WTC11 (cell line): ENCODE data around the gene PDE6G. TPM values are rescaled to one million over a fixed set of nuclear protein-coding genes. Genes with fewer than 3 reads are reported as not detected.

Experiments
- ATAC-seq: fragments of 200-7000 bp; cut with Tn5 transposase; 2 replicates; pipeline ENCODE4 v1.10.0; 2021; ENCODE audit warnings: mild to moderate bottlenecking, moderate library complexity
- CTCF ChIA-PET: fragments of 300-600 bp; sonication (Branson Sonifier 250); formaldehyde crosslinking; loops from one replicate; lab custom pipeline; 2021; ENCODE audit warnings: antibody characterized with exemption; lab: Charles Lee
- POLR2A ChIA-PET: fragments of 350-600 bp; sonication (Branson Sonifier 250); formaldehyde crosslinking; loops from one replicate; lab custom pipeline; 2021; ENCODE audit warnings: antibody characterized with exemption; lab: Charles Lee
- DNase-seq: peaks from one replicate; pipeline ENCODE4 v3.0.0; 2021; ENCODE audit warnings: low spot score
- H3K27ac Mint-ChIP-seq: 2 replicates; pipeline ENCODE4 v1.8.0; 2021; ENCODE audit warnings: mixed read lengths
- H3K27me3 Mint-ChIP-seq: 2 replicates; pipeline ENCODE4 v1.8.0; 2021; ENCODE audit warnings: low read depth, mild to moderate bottlenecking, moderate library complexity, mixed read lengths
- H3K36me3 Mint-ChIP-seq: 2 replicates; pipeline ENCODE4 v1.8.0; 2021; ENCODE audit warnings: mixed read lengths
- H3K4me1 Mint-ChIP-seq: 2 replicates; pipeline ENCODE4 v1.8.0; 2022; ENCODE audit warnings: mixed read lengths
- H3K4me3 Mint-ChIP-seq: 2 replicates; pipeline ENCODE4 v1.8.0; 2021; ENCODE audit warnings: mild to moderate bottlenecking, moderate library complexity, mixed read lengths
- H3K9me3 Mint-ChIP-seq: 2 replicates; pipeline ENCODE4 v1.8.0; 2021; ENCODE audit warnings: mixed read lengths
- ARID4B ChIP-seq: sonication (generic); formaldehyde crosslinking; IDR thresholded peaks from 2 replicates; pipeline ENCODE4 v1.8.0; 2023; ENCODE audit warnings: missing genetic modification reagents, mild to moderate bottlenecking, borderline replicate concordance
- CREM ChIP-seq: sonication (generic); formaldehyde crosslinking; IDR thresholded peaks from 2 replicates; pipeline ENCODE4 v1.8.1; 2022; ENCODE audit warnings: mild to moderate bottlenecking, missing genetic modification reagents, moderate library complexity
- NFYB ChIP-seq: sonication (generic); formaldehyde crosslinking; conservative IDR thresholded peaks from 2 replicates; pipeline ENCODE4 v1.8.0; 2022; ENCODE audit warnings: low read depth, missing genetic modification reagents
- NR2C2 ChIP-seq: sonication (generic); formaldehyde crosslinking; IDR thresholded peaks from 2 replicates; pipeline ENCODE4 v1.8.0; 2022; ENCODE audit warnings: mild to moderate bottlenecking, missing genetic modification reagents
- SMAD4 ChIP-seq: sonication (generic); formaldehyde crosslinking; IDR thresholded peaks from 2 replicates; pipeline ENCODE4 v1.8.0; 2022; ENCODE audit warnings: mild to moderate bottlenecking, missing genetic modification reagents
- SP1 ChIP-seq: sonication (generic); formaldehyde crosslinking; conservative IDR thresholded peaks from 2 replicates; pipeline ENCODE4 v1.8.1; 2022; ENCODE audit warnings: missing genetic modification reagents
- TEAD4 ChIP-seq: sonication (generic); formaldehyde crosslinking; IDR thresholded peaks from 2 replicates; pipeline ENCODE4 v1.8.0; 2022; ENCODE audit warnings: mild to moderate bottlenecking, missing genetic modification reagents
- ZNF416 ChIP-seq: fragments of 250-450 bp; sonication (Bioruptor Pico); IDR thresholded peaks from 2 replicates; pipeline ENCODE4 v1.9.0; 2021; ENCODE audit warnings: mild to moderate bottlenecking, inconsistent platforms
- ZNF671 ChIP-seq: fragments of 250-450 bp; sonication (Bioruptor Pico); IDR thresholded peaks from 2 replicates; pipeline ENCODE4 v1.8.0; 2021; ENCODE audit warnings: mild to moderate bottlenecking
- total RNA-seq: library from RNA; stranded (reverse); gene quantifications from 3 replicates; pipeline ENCODE4 v1.2.3, GENCODE V29; 2021
- TF ChIP-seq, protein P1 (sequence below): sonication (generic); formaldehyde crosslinking; IDR thresholded peaks from 2 replicates; pipeline ENCODE4 v1.8.0; 2022; ENCODE audit warnings: missing genetic modification reagents
- TF ChIP-seq, protein P2 (sequence below): sonication (generic); formaldehyde crosslinking; conservative IDR thresholded peaks from 2 replicates; pipeline ENCODE4 v1.8.1; 2023; ENCODE audit warnings: mild to moderate bottlenecking, low read depth, missing genetic modification reagents, moderate library complexity
- TF ChIP-seq, protein P3 (sequence below): sonication (generic); formaldehyde crosslinking; IDR thresholded peaks from 2 replicates; pipeline ENCODE4 v1.8.1; 2023; ENCODE audit warnings: mild to moderate bottlenecking, moderate library complexity, missing genetic modification reagents
- TF ChIP-seq, protein P4 (sequence below): sonication (generic); formaldehyde crosslinking; IDR thresholded peaks from 2 replicates; pipeline ENCODE4 v1.8.0; 2022; ENCODE audit warnings: mild to moderate bottlenecking, missing genetic modification reagents
- TF ChIP-seq, protein P5 (sequence below): sonication (generic); formaldehyde crosslinking; IDR thresholded peaks from 2 replicates; pipeline ENCODE4 v1.8.0; 2022; ENCODE audit warnings: mild to moderate bottlenecking, missing genetic modification reagents
- TF ChIP-seq, protein P6 (sequence below): sonication (generic); formaldehyde crosslinking; IDR thresholded peaks from 2 replicates; pipeline ENCODE4 v1.8.1; 2022; ENCODE audit warnings: low read depth, missing genetic modification reagents, borderline replicate concordance

PDE6G gene
- total RNA-seq, 1 experiment from 2014 or later = 4.4 TPM

DNA sequence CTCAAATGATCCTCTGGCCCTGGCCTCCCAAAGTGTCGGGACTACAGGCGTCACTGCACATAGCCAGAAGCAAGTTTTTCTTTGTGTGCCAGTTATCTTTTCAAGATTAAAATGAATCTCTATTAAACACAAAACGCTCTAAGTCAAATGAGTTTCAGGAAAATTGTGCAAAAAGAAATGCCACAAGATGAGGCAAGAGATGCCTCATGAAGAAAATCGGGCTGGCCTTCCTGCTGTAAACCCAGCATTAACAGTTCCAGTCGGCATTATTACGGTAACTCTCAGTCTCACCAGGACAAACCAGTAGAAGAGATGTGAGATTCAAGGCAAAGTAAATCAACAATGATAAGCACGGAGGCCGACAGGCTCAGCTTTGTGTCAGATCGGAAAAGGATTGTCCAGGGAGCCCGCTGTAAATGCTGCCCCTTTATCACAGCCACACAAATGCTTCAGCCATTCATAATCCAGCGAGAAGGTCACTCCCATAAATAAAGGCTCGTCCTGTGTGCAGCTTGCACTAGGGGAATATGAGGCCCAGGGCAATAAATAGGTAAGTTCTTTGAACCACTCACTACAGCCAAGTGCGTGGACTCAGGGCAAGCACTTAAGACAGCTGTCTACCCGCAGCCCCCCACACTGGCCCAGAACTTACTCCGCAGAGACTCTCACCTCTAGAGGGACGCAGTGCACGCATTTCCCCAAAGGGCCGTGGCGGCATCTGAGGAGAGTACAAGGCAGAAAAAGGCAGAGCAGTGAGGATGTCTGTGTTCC is 46.6 kb downstream of the PDE6G start:
- peak; percentile 15 for DNase-seq
- Mint-ChIP-seq H3K9me3 (no peaks in the 10 kb centered on the region), H3K4me3 (no peak overlapping the region), H3K4me1 (no peaks in the 10 kb centered on the region), H3K27ac (no peak overlapping the region), H3K36me3 (peaks cover 64% of the 10 kb centered on the region), H3K27me3 (no peaks in the 10 kb centered on the region)
- 0 out of 2 replicates have a peak, but pooled peaks have one; percentile 30 for ATAC-seq
- POLR2A ChIA-PET = no interaction called here
- CTCF ChIA-PET = no interaction called here
- TF ChIP-seq, protein P1, sequence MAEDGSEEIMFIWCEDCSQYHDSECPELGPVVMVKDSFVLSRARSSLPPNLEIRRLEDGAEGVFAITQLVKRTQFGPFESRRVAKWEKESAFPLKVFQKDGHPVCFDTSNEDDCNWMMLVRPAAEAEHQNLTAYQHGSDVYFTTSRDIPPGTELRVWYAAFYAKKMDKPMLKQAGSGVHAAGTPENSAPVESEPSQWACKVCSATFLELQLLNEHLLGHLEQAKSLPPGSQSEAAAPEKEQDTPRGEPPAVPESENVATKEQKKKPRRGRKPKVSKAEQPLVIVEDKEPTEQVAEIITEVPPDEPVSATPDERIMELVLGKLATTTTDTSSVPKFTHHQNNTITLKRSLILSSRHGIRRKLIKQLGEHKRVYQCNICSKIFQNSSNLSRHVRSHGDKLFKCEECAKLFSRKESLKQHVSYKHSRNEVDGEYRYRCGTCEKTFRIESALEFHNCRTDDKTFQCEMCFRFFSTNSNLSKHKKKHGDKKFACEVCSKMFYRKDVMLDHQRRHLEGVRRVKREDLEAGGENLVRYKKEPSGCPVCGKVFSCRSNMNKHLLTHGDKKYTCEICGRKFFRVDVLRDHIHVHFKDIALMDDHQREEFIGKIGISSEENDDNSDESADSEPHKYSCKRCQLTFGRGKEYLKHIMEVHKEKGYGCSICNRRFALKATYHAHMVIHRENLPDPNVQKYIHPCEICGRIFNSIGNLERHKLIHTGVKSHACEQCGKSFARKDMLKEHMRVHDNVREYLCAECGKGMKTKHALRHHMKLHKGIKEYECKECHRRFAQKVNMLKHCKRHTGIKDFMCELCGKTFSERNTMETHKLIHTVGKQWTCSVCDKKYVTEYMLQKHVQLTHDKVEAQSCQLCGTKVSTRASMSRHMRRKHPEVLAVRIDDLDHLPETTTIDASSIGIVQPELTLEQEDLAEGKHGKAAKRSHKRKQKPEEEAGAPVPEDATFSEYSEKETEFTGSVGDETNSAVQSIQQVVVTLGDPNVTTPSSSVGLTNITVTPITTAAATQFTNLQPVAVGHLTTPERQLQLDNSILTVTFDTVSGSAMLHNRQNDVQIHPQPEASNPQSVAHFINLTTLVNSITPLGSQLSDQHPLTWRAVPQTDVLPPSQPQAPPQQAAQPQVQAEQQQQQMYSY (CRISPR knock-in tag) = no peak
- TF ChIP-seq NFYB (CRISPR knock-in tag) (no peak), CREM (CRISPR knock-in tag) (no peak), TEAD4 (CRISPR knock-in tag) (no peak)
- TF ChIP-seq, protein P2, sequence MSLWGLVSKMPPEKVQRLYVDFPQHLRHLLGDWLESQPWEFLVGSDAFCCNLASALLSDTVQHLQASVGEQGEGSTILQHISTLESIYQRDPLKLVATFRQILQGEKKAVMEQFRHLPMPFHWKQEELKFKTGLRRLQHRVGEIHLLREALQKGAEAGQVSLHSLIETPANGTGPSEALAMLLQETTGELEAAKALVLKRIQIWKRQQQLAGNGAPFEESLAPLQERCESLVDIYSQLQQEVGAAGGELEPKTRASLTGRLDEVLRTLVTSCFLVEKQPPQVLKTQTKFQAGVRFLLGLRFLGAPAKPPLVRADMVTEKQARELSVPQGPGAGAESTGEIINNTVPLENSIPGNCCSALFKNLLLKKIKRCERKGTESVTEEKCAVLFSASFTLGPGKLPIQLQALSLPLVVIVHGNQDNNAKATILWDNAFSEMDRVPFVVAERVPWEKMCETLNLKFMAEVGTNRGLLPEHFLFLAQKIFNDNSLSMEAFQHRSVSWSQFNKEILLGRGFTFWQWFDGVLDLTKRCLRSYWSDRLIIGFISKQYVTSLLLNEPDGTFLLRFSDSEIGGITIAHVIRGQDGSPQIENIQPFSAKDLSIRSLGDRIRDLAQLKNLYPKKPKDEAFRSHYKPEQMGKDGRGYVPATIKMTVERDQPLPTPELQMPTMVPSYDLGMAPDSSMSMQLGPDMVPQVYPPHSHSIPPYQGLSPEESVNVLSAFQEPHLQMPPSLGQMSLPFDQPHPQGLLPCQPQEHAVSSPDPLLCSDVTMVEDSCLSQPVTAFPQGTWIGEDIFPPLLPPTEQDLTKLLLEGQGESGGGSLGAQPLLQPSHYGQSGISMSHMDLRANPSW (CRISPR knock-in tag) = no peak

DNA sequence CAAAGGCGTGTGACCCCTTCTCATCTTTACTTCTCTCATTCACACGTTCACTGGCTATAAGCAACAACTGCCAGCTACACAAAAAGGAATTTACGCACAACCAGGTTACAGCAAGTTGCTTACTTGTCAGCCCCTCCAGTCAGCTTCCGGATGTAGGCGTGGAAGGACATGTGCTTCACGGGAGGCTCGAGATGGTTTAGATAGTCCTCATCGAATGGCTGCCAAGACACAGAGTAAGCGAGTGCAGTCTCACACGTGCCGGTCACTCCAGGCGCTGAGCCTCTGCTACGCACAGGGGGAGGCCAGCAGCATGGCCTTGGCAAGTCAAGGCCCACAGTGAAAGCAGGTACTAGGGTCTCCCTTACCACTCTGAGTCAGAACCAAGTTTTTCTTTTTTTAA is 47.7 kb downstream of the PDE6G start:
- CTCF ChIA-PET = no interaction called here
- TF ChIP-seq SP1 (CRISPR knock-in tag) (no peak), NR2C2 (no peak), ARID4B (CRISPR knock-in tag) (no peak), ZNF416 (CRISPR knock-in tag) (no peak), ZNF671 (CRISPR knock-in tag) (no peak), SMAD4 (CRISPR knock-in tag) (no peak), CREM (CRISPR knock-in tag) (no peak)
- TF ChIP-seq, protein P3, sequence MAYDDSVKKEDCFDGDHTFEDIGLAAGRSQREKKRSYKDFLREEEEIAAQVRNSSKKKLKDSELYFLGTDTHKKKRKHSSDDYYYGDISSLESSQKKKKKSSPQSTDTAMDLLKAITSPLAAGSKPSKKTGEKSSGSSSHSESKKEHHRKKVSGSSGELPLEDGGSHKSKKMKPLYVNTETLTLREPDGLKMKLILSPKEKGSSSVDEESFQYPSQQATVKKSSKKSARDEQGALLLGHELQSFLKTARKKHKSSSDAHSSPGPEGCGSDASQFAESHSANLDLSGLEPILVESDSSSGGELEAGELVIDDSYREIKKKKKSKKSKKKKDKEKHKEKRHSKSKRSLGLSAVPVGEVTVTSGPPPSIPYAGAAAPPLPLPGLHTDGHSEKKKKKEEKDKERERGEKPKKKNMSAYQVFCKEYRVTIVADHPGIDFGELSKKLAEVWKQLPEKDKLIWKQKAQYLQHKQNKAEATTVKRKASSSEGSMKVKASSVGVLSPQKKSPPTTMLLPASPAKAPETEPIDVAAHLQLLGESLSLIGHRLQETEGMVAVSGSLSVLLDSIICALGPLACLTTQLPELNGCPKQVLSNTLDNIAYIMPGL = no peak
- TF ChIP-seq, protein P4, sequence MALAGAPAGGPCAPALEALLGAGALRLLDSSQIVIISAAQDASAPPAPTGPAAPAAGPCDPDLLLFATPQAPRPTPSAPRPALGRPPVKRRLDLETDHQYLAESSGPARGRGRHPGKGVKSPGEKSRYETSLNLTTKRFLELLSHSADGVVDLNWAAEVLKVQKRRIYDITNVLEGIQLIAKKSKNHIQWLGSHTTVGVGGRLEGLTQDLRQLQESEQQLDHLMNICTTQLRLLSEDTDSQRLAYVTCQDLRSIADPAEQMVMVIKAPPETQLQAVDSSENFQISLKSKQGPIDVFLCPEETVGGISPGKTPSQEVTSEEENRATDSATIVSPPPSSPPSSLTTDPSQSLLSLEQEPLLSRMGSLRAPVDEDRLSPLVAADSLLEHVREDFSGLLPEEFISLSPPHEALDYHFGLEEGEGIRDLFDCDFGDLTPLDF (CRISPR knock-in tag) = no peak
- TF ChIP-seq, protein P5, sequence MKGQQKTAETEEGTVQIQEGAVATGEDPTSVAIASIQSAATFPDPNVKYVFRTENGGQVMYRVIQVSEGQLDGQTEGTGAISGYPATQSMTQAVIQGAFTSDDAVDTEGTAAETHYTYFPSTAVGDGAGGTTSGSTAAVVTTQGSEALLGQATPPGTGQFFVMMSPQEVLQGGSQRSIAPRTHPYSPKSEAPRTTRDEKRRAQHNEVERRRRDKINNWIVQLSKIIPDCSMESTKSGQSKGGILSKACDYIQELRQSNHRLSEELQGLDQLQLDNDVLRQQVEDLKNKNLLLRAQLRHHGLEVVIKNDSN = no peak
- TF ChIP-seq, protein P6, sequence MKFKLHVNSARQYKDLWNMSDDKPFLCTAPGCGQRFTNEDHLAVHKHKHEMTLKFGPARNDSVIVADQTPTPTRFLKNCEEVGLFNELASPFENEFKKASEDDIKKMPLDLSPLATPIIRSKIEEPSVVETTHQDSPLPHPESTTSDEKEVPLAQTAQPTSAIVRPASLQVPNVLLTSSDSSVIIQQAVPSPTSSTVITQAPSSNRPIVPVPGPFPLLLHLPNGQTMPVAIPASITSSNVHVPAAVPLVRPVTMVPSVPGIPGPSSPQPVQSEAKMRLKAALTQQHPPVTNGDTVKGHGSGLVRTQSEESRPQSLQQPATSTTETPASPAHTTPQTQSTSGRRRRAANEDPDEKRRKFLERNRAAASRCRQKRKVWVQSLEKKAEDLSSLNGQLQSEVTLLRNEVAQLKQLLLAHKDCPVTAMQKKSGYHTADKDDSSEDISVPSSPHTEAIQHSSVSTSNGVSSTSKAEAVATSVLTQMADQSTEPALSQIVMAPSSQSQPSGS (CRISPR knock-in tag) = no peak

More for the DNA sequence above, 47.7 kb downstream of the PDE6G start:
- no peak for ATAC-seq
- Mint-ChIP-seq H3K4me1 (no peaks in the 10 kb centered on the region), H3K27ac (no peak overlapping the region), H3K36me3 (peaks cover 68% of the 10 kb centered on the region), H3K4me3 (no peak overlapping the region), H3K9me3 (no peaks in the 10 kb centered on the region), H3K27me3 (no peaks in the 10 kb centered on the region)
- POLR2A ChIA-PET = no interaction called here
- DNase-seq = no peak
